T-helper 17 cell (primary cell): ENCODE results near the gene RHBDL1. TPM values are rescaled to one million over a fixed set of nuclear protein-coding genes. Genes with fewer than 3 reads are reported as not detected.
A peak's percentile ranks its signal among the peaks of the same experiment; 100 is the strongest.

Source experiments
- ATAC-seq: fragments of 150-1000 bp; cut with Tn5 transposase; 2 replicates; pipeline ENCODE4 v1.10.0; 2021; ENCODE audit warnings: mild to moderate bottlenecking, moderate library complexity
- DNase-seq, 3 donors: peaks; one replicate each; pipeline versions ENCODE4 v3.0.0 to v3.0.0-alpha.2; 2020 to 2021
- H3K9me3 ChIP-seq: one replicate; pipeline ENCODE4 v1.7.0; 2013; ENCODE audit warnings: low read length, mild to moderate bottlenecking; ENCODE audit not compliant: control insufficient read depth, poor library complexity, severe bottlenecking
- H3K27ac Mint-ChIP-seq: one replicate; pipeline ENCODE4 v1.8.0; 2022; ENCODE audit warnings: mild to moderate bottlenecking, moderate library complexity, mixed read lengths
- H3K27me3 Mint-ChIP-seq: one replicate; pipeline ENCODE4 v1.8.0; 2022; ENCODE audit warnings: mixed read lengths
- H3K36me3 Mint-ChIP-seq: one replicate; pipeline ENCODE4 v1.8.0; 2022; ENCODE audit warnings: low read depth, mixed read lengths
- H3K4me1 Mint-ChIP-seq: one replicate; pipeline ENCODE4 v1.8.0; 2022; ENCODE audit warnings: mild to moderate bottlenecking, mixed read lengths
- H3K4me3 Mint-ChIP-seq: one replicate; pipeline ENCODE4 v1.8.0; 2022; ENCODE audit warnings: mild to moderate bottlenecking, moderate library complexity, mixed read lengths
- total RNA-seq, 4 donors: library from RNA in 2 of 4; stranded (reverse) in 2 of 4; gene quantifications; one replicate each; pipeline ENCODE4 v1.2.3 and lab custom pipeline; 2022 to 2026

Gene RHBDL1
- total RNA-seq, 2 donors from 2014 or later, result 5.7 to 5.9 TPM

DNA sequence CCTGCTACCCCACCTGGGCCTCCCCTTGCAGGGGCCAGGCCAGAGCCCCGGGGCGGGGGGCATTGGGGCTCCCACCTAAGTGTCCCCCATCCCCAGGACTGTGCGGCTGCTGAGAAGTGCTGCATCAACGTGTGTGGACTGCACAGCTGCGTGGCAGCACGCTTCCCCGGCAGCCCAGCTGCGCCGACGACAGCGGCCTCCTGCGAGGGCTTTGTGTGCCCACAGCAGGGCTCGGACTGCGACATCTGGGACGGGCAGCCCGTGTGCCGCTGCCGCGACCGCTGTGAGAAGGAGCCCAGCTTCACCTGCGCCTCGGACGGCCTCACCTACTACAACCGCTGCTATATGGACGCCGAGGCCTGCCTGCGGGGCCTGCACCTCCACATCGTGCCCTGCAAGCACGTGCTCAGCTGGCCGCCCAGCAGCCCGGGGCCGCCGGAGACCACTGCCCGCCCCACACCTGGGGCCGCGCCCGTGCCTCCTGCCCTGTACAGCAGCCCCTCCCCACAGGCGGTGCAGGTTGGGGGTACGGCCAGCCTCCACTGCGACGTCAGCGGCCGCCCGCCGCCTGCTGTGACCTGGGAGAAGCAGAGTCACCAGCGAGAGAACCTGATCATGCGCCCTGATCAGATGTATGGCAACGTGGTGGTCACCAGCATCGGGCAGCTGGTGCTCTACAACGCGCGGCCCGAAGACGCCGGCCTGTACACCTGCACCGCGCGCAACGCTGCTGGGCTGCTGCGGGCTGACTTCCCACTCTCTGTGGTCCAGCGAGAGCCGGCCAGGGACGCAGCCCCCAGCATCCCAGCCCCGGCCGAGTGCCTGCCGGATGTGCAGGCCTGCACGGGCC lies 42.8 kb upstream of the RHBDL1 start:
- peaks cover 7% of the 10 kb centered on the region for H3K27me3 Mint-ChIP-seq
- peaks cover 2% of the 10 kb centered on the region for H3K36me3 Mint-ChIP-seq
- ATAC-seq, result no peak
- H3K4me3 Mint-ChIP-seq, result no peak overlapping the region
- H3K4me1 Mint-ChIP-seq, result peaks cover 9% of the 10 kb centered on the region
- H3K27ac Mint-ChIP-seq, result no peak overlapping the region
- DNase-seq, result no peak
- H3K9me3 ChIP-seq, result no peaks in the 10 kb centered on the region

DNA sequence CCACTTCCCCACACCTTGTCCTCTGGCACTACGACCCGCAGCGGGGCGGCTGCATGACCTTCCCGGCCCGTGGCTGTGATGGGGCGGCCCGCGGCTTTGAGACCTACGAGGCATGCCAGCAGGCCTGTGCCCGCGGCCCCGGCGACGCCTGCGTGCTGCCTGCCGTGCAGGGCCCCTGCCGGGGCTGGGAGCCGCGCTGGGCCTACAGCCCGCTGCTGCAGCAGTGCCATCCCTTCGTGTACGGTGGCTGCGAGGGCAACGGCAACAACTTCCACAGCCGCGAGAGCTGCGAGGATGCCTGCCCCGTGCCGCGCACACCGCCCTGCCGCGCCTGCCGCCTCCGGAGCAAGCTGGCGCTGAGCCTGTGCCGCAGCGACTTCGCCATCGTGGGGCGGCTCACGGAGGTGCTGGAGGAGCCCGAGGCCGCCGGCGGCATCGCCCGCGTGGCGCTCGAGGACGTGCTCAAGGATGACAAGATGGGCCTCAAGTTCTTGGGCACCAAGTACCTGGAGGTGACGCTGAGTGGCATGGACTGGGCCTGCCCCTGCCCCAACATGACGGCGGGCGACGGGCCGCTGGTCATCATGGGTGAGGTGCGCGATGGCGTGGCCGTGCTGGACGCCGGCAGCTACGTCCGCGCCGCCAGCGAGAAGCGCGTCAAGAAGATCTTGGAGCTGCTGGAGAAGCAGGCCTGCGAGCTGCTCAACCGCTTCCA lies 42.0 kb upstream of the RHBDL1 start:
- no peaks in the 10 kb centered on the region for H3K9me3 ChIP-seq
- H3K27me3 Mint-ChIP-seq, result peaks cover 7% of the 10 kb centered on the region
- no peak overlapping the region for H3K4me3 Mint-ChIP-seq
- peaks cover 9% of the 10 kb centered on the region for H3K4me1 Mint-ChIP-seq
- H3K36me3 Mint-ChIP-seq, result peaks cover 2% of the 10 kb centered on the region
- ATAC-seq, result no peak
- H3K27ac Mint-ChIP-seq, result no peak overlapping the region
- no peak for DNase-seq

DNA sequence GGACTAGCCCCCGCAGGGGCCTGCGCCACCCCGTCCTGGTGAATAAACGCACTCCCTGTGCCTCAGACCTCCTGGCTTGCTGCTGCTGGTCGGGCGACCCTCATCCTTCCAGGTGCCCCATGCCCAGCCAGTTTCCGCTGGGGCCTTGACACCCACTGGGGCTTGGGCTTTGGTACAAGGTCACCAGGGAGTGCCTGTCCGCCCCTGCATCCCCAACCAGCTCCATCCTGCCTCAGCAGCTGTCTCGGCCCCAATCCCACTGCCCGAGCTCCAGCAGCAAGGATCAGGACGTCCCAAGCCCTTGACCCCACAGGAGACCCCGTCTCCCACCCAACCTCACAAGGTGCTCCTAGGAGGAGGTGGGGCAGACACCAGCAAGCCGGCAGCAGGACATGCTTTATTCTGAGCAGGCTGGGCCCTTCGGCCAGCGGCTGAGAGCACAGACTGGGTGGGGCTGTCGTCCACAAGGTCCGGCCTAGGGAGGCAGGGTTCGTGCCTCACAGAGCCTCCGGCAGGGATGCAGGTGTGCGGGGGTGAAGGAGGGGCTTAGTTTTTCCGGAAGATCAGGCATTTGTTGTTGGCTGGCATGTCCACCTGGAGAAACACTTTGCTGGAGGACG lies 41.3 kb upstream of the RHBDL1 start:
- H3K27me3 Mint-ChIP-seq, result peaks cover 7% of the 10 kb centered on the region
- DNase-seq (no peak), ATAC-seq (no peak)
- H3K9me3 ChIP-seq, result no peaks in the 10 kb centered on the region
- no peak overlapping the region for H3K27ac Mint-ChIP-seq
- H3K36me3 Mint-ChIP-seq, result peaks cover 2% of the 10 kb centered on the region
- peak overlapping the region; percentile 79 for H3K4me3 Mint-ChIP-seq
- H3K4me1 Mint-ChIP-seq, result peaks cover 9% of the 10 kb centered on the region

DNA sequence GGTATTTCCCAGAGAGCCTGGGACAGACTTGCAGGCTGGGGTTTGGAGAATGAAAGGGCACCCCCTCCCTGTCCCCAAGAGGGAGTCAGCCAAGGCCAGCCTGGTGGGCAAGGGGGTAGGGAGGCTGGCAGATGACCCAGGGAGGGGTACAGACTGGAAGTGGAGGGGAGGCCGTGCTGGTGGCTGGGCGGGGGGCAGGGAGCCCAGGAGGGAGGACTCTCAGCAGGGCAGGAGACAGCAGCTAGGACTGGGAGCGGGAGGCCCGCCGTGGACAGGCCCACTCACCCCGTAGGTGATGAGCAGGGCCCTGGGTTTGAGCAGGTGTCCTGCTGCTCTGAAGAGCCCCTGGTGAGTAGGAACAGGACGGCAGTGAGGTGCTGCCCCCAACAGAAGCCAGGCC lies 40.5 kb upstream of the RHBDL1 start:
- peak overlapping the region; percentile 79 for H3K4me3 Mint-ChIP-seq
- no peak for ATAC-seq
- DNase-seq, result no peak
- peaks cover 9% of the 10 kb centered on the region for H3K4me1 Mint-ChIP-seq
- H3K27me3 Mint-ChIP-seq, result peaks cover 7% of the 10 kb centered on the region
- H3K27ac Mint-ChIP-seq, result no peak overlapping the region
- no peaks in the 10 kb centered on the region for H3K9me3 ChIP-seq
- peaks cover 2% of the 10 kb centered on the region for H3K36me3 Mint-ChIP-seq

DNA sequence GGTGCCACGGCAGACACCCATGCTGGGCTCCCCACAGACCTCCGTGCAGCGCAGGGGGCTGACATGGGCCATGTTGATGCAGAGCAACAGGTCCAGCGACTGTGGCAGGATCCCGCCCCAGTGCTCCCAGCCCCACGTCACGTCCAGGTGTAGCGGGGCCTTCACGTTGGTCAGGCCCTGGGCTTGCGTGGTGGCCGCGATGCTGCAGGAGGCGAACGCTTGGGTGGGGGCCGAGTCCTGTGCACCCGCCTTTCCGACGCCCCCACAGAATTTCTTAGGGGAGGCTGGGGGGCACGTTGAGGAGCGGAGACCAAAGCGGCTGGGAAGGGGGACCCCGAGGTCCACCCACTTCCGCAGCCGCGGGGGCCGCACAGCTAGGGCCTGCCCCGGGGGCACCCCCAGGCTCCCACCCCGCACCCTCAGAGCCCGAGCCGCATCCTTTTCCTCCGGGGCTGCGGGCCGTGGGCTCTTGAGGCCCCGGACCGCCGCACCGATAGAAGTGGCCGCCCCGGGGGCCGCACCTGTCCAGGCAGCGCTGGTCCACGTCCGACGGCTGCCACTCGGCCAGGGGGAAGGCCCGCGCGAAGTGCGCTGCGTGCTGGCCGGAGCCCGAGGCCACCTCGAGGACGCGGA lies 39.8 kb upstream of the RHBDL1 start:
- no peak for DNase-seq
- Mint-ChIP-seq H3K27me3 (peaks cover 7% of the 10 kb centered on the region), H3K4me3 (peak overlapping the region; percentile 79), H3K27ac (peak overlapping the region; percentile 100), H3K36me3 (peaks cover 2% of the 10 kb centered on the region), H3K4me1 (peaks cover 9% of the 10 kb centered on the region)
- H3K9me3 ChIP-seq, result no peaks in the 10 kb centered on the region
- ATAC-seq, result no peak

DNA sequence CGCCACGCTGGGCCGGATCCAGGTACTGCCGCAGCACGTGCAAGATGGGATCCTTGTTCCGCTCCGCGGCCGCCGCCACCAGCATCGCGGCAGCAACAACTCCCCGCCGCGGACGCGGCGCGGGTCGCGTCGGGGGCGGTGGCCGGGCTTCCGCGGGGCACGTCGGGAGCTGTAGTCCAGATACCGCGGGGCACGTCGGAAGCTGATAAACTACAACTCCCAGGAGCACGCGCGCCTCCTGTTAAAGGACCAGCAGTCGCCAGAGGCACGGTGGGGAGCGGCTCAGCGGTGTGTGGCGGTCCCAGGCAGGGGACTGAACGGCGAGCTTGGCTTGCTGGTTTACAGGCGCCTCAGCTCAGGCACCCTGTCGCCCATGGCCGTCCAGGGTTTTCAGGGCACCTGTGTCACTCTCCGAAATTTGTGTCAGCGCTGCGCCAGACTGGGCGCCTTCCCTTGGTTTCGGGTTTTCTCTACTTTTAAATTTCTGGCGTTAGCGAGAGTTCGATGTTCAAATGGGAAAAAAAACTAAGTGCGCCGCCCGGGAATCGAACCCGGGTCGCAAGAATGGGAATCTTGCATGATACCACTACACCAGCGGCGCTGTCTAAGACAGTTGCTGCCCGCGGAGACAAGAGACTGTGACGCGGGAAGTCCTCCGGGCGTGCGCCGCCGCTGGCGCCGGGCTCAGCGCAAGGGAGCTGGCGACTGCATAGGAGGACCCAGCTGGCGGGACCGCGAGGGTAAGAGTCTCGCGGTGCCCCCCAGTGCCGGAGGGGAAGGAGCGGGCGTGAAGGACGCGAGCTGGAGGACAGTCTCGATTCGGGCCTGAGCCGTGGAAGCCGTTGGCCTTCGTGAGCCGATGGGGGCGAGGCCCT lies 39.0 kb upstream of the RHBDL1 start, which contains the start of gene METTL26:
Gene METTL26 (minus strand): TSS at position 100 of the 875 bp plus-strand sequence. CDS start 15 bp downstream, at position 85.
- ATAC-seq, result peak; percentile 91
- Mint-ChIP-seq H3K4me1 (peaks cover 9% of the 10 kb centered on the region), H3K27me3 (peaks cover 7% of the 10 kb centered on the region)

DNA sequence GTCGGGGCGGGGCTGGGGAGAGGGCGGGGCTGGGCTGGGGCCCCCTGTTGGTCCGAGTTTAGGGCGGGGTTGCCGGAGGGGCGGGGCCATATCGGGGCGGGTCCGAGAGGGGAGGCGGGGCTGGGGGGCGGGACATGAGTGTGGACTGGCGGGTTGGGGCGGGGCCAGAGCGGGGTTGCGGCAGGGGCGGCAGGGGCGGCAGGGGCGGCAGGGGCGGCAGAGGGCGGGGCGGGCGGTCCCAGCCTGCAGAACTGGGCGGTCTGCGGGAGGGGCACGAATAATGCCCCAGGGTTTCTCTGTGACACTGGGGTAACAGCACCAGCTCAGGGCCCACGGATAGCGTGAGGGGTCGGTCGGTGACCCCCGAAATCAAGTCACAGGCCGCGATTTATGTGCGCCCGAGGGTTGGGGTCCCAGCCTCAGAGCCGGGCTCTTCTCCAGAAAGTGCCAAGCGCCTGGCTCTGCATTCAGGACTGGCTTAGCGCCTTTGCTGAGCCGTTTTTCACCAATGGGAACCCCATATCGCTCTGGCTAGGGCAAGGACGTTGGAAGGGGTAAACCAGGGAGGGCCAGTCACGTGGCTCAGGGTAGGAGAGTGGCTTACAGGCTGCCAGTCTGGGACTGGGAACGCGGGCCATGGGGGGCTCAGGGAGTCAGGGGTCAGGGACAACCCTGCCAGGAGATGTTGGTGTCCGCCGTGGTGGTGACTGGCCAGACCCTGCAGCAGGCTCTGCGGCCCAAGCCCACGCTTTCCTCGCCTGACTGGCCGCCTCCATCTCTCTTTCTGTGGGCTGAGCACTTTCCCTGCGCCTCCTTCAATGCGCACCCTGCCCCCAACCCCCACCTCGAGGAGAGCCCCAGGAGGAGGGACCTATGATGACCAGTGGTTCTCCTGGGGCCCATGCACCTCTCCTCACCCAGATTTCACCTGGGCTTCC lies 38.1 kb upstream of the RHBDL1 start:
- peaks cover 2% of the 10 kb centered on the region for H3K36me3 Mint-ChIP-seq
- H3K27me3 Mint-ChIP-seq, result peaks cover 7% of the 10 kb centered on the region
- peak overlapping the region; percentile 100 for H3K27ac Mint-ChIP-seq
- no peaks in the 10 kb centered on the region for H3K9me3 ChIP-seq
- ATAC-seq (peak; percentile 67), DNase-seq (peak; percentile 68 to 89 (median 86))
- peaks cover 9% of the 10 kb centered on the region for H3K4me1 Mint-ChIP-seq
- H3K4me3 Mint-ChIP-seq, result peak overlapping the region; percentile 97

More for the DNA sequence above, 39.0 kb upstream of the RHBDL1 start, which contains the start of gene METTL26:
- H3K9me3 ChIP-seq, result no peaks in the 10 kb centered on the region
- Mint-ChIP-seq H3K36me3 (peaks cover 2% of the 10 kb centered on the region), H3K4me3 (peak within 1 kb of the TSS; percentile 97), H3K27ac (peak within 1 kb of the TSS; percentile 100)
- DNase-seq, result peak; percentile 88 to 90 (median 89)

DNA sequence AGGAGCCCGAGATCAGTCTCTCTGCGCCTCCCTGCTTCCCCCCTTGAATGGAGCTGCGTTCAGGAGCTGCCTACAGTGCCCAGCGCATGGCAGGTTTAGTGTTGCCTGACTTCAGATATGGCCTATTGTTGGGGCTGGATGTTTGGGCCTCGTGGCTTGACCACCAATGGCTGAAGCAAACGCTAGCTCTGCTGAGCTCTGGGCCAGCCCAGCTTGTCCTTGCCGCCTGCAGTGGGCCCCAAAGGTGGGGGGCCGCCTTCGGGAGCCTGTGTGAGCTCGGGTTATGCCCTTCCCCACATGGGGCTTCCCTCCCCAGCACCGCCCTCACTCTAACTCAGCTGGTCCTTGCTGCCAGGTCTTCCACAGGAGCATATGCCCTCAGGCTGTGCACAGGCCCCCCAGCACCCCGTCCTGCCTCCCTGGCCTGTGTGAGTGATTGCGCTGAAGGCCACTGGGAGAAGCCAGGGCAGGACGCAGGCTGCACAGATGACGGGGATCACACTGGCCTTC lies 37.4 kb upstream of the RHBDL1 start:
- H3K9me3 ChIP-seq, result no peaks in the 10 kb centered on the region
- DNase-seq (no peak), ATAC-seq (no peak)
- Mint-ChIP-seq H3K27ac (no peak overlapping the region), H3K36me3 (peaks cover 2% of the 10 kb centered on the region), H3K27me3 (peaks cover 7% of the 10 kb centered on the region), H3K4me1 (peaks cover 9% of the 10 kb centered on the region), H3K4me3 (peak overlapping the region; percentile 97)

DNA sequence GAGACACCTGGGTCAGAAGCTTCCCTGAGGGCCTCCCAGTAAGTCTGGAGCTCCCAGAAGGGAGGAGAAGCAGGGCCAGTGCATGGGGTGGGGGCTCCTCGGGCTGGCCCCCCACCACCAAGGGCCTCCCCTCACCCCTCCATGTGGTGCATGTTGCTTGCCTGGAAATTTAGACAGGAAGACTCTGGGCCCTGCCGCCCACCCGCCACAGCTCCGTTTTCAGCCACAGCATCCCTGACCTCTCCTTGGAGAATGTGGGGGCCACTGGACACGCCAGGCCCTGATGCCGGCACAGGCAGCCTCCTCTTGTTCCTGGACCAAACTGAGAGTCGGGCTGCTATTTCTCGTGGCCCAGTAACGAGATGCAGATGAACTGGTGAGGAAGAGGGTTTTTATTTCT lies 36.6 kb upstream of the RHBDL1 start:
- H3K36me3 Mint-ChIP-seq, result peaks cover 2% of the 10 kb centered on the region
- peaks cover 7% of the 10 kb centered on the region for H3K27me3 Mint-ChIP-seq
- DNase-seq (no peak), ATAC-seq (no peak)
- no peak overlapping the region for H3K27ac Mint-ChIP-seq
- H3K9me3 ChIP-seq, result no peaks in the 10 kb centered on the region
- no peak overlapping the region for H3K4me3 Mint-ChIP-seq
- peaks cover 9% of the 10 kb centered on the region for H3K4me1 Mint-ChIP-seq

DNA sequence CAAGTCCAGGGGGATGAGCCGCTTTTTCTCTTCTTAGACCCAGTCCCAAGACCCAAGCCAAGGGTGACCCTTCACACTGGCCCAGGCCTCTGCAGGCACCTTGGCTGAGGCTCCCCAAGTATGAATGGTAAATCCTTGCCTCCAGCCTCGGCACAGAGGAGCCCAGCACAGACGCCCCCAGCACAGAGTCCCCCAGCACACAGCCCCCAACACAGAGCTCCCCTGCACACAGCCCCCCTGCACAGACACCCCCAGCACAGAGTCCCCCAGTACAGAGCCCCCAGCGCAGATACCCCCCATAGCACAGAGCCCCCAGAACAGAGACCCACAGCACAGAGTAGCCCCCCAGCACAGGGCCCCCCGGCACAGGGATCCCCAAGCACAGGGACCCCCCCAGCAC lies 34.9 kb upstream of the RHBDL1 start:
- Mint-ChIP-seq H3K27ac (no peak overlapping the region), H3K27me3 (peaks cover 7% of the 10 kb centered on the region), H3K4me3 (peak overlapping the region; percentile 71), H3K4me1 (peaks cover 16% of the 10 kb centered on the region), H3K36me3 (peaks cover 2% of the 10 kb centered on the region)
- ATAC-seq (no peak), DNase-seq (no peak)
- no peaks in the 10 kb centered on the region for H3K9me3 ChIP-seq
